ENCODE measurements around the gene ZBTB40.

DNA sequence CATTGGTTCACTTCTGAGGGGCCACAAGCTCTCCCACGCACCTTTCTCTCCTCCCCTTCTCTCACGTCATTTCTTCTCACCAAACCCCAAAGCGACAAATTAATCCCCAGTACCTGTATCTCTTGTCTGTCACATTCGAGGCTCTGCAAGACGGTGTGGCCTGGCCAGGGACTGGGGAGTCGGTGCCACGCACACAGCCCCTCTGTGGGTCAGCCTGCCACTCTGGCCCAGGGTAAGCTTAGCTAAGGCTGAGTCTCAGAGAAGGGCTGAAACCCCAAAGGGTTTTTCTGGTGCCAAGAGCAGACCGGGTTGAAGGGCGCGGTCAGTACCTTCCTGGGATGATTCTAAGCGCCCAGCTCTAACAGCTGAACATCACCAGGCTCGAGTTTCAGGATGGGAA, 34.2 kb upstream of the ZBTB40 start:
- TF ChIP-seq, protein P1, sequence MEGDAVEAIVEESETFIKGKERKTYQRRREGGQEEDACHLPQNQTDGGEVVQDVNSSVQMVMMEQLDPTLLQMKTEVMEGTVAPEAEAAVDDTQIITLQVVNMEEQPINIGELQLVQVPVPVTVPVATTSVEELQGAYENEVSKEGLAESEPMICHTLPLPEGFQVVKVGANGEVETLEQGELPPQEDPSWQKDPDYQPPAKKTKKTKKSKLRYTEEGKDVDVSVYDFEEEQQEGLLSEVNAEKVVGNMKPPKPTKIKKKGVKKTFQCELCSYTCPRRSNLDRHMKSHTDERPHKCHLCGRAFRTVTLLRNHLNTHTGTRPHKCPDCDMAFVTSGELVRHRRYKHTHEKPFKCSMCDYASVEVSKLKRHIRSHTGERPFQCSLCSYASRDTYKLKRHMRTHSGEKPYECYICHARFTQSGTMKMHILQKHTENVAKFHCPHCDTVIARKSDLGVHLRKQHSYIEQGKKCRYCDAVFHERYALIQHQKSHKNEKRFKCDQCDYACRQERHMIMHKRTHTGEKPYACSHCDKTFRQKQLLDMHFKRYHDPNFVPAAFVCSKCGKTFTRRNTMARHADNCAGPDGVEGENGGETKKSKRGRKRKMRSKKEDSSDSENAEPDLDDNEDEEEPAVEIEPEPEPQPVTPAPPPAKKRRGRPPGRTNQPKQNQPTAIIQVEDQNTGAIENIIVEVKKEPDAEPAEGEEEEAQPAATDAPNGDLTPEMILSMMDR (IDR thresholded peaks at IDR 0.05; ENCODE audit: borderline replicate concordance, extremely low read depth, low read length, poor library complexity, severe bottlenecking) = no peak
- no peak for TF ChIP-seq EZH2 (IDR thresholded peaks at IDR 0.05; ENCODE audit: borderline replicate concordance, low read depth, low read length, severe bottlenecking)

Data from DND-41 (cell line).